ENCODE measurements around the gene WSCD1. TPM values are rescaled to one million over a fixed set of nuclear protein-coding genes. Genes with fewer than 3 reads are reported as not detected.

WSCD1 gene
- polyA plus RNA-seq, 1 donor from 2014 or later, result 9.5 TPM

DNA sequence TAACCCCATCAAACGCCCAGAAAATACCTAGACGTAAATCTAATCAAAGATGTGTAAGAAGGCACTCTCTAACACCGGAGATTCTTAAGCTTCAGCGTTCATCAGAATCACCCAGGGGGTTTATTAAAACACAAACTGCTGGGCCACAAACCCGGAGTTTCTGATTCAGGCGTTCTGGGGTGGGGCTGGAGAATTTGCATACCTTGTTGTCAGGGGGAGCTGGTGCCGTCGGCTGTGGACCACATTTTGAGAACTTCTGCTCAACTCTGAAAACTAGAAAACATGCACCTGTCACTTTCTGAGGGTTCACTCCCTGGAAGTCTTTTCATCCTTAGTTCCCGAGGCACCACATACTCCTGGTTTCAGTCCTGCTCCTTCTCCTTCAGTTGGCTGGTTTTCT lies 48.6 kb upstream of the WSCD1 start:
- Histone ChIP-seq H3K4me3 (ENCODE audit: low read length) (no peak overlapping the region), H3K36me3 (ENCODE audit: insufficient read depth, low read length) (no peaks in the 10 kb centered on the region), H3K4me2 (ENCODE audit: low read length) (no peak overlapping the region), H3K9me2 (ENCODE audit: insufficient read depth, low read length) (no peaks in the 10 kb centered on the region), H3K79me2 (replicated peaks; ENCODE audit: insufficient read depth, low read length) (no peaks in the 10 kb centered on the region), H2AFZ (ENCODE audit: low read depth, low read length) (no peak overlapping the region), H3F3A (ENCODE audit: insufficient read depth, low read length, poor library complexity, severe bottlenecking) (no peaks in the 10 kb centered on the region), H3K27ac (ENCODE audit: low read length) (no peak overlapping the region), H3K27me3 (ENCODE audit: insufficient read depth, low read depth, low read length) (no peaks in the 10 kb centered on the region), H3K9me3 (ENCODE audit: low read length) (no peaks in the 10 kb centered on the region), H4K20me1 (ENCODE audit: insufficient read depth) (no peaks in the 10 kb centered on the region), H3K9ac (ENCODE audit: low read length) (no peak overlapping the region)
- TF ChIP-seq SMC3 (conservative IDR thresholded peaks at IDR 0.05; ENCODE audit: poor library complexity) (no peak), EP300 (conservative IDR thresholded peaks at IDR 0.05; ENCODE audit: poor library complexity, severe bottlenecking) (no peak), EZH2 (IDR thresholded peaks at IDR 0.05; ENCODE audit: borderline replicate concordance, insufficient read depth, low read length, poor library complexity, severe bottlenecking) (no peak), POLR2AphosphoS5 (IDR thresholded peaks at IDR 0.05) (no peak), RAD21 (conservative IDR thresholded peaks at IDR 0.05) (no peak), TAF1 (IDR thresholded peaks at IDR 0.05; ENCODE audit: low read depth) (no peak), MXI1 (conservative IDR thresholded peaks at IDR 0.05; ENCODE audit: poor library complexity, severe bottlenecking) (no peak)
- TF ChIP-seq, protein P1, sequence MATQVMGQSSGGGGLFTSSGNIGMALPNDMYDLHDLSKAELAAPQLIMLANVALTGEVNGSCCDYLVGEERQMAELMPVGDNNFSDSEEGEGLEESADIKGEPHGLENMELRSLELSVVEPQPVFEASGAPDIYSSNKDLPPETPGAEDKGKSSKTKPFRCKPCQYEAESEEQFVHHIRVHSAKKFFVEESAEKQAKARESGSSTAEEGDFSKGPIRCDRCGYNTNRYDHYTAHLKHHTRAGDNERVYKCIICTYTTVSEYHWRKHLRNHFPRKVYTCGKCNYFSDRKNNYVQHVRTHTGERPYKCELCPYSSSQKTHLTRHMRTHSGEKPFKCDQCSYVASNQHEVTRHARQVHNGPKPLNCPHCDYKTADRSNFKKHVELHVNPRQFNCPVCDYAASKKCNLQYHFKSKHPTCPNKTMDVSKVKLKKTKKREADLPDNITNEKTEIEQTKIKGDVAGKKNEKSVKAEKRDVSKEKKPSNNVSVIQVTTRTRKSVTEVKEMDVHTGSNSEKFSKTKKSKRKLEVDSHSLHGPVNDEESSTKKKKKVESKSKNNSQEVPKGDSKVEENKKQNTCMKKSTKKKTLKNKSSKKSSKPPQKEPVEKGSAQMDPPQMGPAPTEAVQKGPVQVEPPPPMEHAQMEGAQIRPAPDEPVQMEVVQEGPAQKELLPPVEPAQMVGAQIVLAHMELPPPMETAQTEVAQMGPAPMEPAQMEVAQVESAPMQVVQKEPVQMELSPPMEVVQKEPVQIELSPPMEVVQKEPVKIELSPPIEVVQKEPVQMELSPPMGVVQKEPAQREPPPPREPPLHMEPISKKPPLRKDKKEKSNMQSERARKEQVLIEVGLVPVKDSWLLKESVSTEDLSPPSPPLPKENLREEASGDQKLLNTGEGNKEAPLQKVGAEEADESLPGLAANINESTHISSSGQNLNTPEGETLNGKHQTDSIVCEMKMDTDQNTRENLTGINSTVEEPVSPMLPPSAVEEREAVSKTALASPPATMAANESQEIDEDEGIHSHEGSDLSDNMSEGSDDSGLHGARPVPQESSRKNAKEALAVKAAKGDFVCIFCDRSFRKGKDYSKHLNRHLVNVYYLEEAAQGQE (IDR thresholded peaks at IDR 0.05; ENCODE audit: borderline replicate concordance), result no peak
- TF ChIP-seq, protein P2, sequence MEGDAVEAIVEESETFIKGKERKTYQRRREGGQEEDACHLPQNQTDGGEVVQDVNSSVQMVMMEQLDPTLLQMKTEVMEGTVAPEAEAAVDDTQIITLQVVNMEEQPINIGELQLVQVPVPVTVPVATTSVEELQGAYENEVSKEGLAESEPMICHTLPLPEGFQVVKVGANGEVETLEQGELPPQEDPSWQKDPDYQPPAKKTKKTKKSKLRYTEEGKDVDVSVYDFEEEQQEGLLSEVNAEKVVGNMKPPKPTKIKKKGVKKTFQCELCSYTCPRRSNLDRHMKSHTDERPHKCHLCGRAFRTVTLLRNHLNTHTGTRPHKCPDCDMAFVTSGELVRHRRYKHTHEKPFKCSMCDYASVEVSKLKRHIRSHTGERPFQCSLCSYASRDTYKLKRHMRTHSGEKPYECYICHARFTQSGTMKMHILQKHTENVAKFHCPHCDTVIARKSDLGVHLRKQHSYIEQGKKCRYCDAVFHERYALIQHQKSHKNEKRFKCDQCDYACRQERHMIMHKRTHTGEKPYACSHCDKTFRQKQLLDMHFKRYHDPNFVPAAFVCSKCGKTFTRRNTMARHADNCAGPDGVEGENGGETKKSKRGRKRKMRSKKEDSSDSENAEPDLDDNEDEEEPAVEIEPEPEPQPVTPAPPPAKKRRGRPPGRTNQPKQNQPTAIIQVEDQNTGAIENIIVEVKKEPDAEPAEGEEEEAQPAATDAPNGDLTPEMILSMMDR (IDR thresholded peaks at IDR 0.05; ENCODE audit: poor library complexity, severe bottlenecking), result no peak

DNA sequence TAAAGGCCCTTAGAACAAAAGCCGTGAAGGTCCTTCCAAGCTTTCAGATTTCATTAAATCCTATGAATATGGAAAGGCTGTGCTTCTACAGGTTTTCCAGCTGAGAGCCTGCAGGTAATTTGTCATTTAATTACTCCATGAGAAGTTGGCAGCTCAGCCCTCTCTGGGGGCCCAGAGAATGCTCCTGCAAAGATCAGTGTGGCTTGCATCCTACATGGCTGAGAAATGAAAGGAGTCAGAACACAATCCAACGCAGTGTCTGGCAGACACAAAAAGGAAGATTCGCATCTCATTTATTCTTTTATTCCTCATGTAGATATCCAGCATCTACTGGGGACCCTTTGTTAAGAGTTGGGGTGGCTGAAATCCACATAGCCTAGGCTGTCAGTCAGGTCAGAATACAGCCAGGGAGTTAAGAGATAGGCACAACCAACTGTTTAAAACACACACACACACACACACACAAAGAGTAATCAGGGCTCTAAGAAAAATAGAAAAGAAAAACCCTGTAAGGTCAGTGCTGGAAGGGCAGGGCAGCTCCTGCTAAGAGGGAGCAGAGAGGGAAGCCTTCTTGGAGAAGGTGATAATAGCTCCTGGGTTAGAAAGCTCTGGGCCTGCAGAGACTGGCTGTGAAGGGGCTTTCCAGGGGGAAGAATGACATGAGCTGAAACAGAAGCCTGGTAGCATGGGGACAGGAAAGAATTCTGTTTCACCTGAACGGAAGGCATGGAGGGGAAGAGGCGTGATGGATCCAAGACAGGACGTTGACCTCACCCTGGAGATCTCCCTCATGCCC lies 46.9 kb upstream of the WSCD1 start:
- Histone ChIP-seq H3F3A (ENCODE audit: insufficient read depth, low read length, poor library complexity, severe bottlenecking) (no peaks in the 10 kb centered on the region), H3K79me2 (replicated peaks; ENCODE audit: insufficient read depth, low read length) (no peaks in the 10 kb centered on the region), H3K9ac (ENCODE audit: low read length) (no peak overlapping the region), H4K20me1 (ENCODE audit: insufficient read depth) (no peaks in the 10 kb centered on the region), H3K4me2 (ENCODE audit: low read length) (no peak overlapping the region), H3K9me3 (ENCODE audit: low read length) (no peaks in the 10 kb centered on the region), H3K4me3 (ENCODE audit: low read length) (peak overlapping the region; percentile 16), H2AFZ (ENCODE audit: low read depth, low read length) (no peak overlapping the region), H3K27ac (ENCODE audit: low read length) (peak overlapping the region; percentile 73), H3K27me3 (ENCODE audit: insufficient read depth, low read depth, low read length) (no peaks in the 10 kb centered on the region), H3K36me3 (ENCODE audit: insufficient read depth, low read length) (no peaks in the 10 kb centered on the region), H3K9me2 (ENCODE audit: insufficient read depth, low read length) (no peaks in the 10 kb centered on the region)
- no peak for TF ChIP-seq RAD21 (conservative IDR thresholded peaks at IDR 0.05)
- TF ChIP-seq, protein P1 (IDR thresholded peaks at IDR 0.05; ENCODE audit: borderline replicate concordance), result no peak
- TF ChIP-seq MXI1 (conservative IDR thresholded peaks at IDR 0.05; ENCODE audit: poor library complexity, severe bottlenecking), result no peak
- TF ChIP-seq EZH2 (IDR thresholded peaks at IDR 0.05; ENCODE audit: borderline replicate concordance, insufficient read depth, low read length, poor library complexity, severe bottlenecking), result no peak
- no peak for TF ChIP-seq EP300 (conservative IDR thresholded peaks at IDR 0.05; ENCODE audit: poor library complexity, severe bottlenecking)
- TF ChIP-seq TAF1 (IDR thresholded peaks at IDR 0.05; ENCODE audit: low read depth), result no peak
- TF ChIP-seq SMC3 (conservative IDR thresholded peaks at IDR 0.05; ENCODE audit: poor library complexity), result no peak
- TF ChIP-seq, protein P2 (IDR thresholded peaks at IDR 0.05; ENCODE audit: poor library complexity, severe bottlenecking), result no peak
- TF ChIP-seq POLR2AphosphoS5 (IDR thresholded peaks at IDR 0.05), result no peak

Measured in neural cell (in vitro differentiated cells).